WTC11 (cell line): ENCODE measurements around the gene ZBP1. TPM values are rescaled to one million over a fixed set of nuclear protein-coding genes. Genes with fewer than 3 reads are reported as not detected.

Source experiments
- ATAC-seq: fragments of 200-7000 bp; cut with Tn5 transposase; 2 replicates; pipeline ENCODE4 v1.10.0; 2021; ENCODE audit warnings: mild to moderate bottlenecking, moderate library complexity
- CTCF ChIA-PET: fragments of 300-600 bp; sonication (Branson Sonifier 250); formaldehyde crosslinking; loops from one replicate; lab custom pipeline; 2021; ENCODE audit warnings: antibody characterized with exemption; lab: Charles Lee
- POLR2A ChIA-PET: fragments of 350-600 bp; sonication (Branson Sonifier 250); formaldehyde crosslinking; loops from one replicate; lab custom pipeline; 2021; ENCODE audit warnings: antibody characterized with exemption; lab: Charles Lee
- DNase-seq: peaks from one replicate; pipeline ENCODE4 v3.0.0; 2021; ENCODE audit warnings: low spot score
- H3K27ac Mint-ChIP-seq: 2 replicates; pipeline ENCODE4 v1.8.0; 2021; ENCODE audit warnings: mixed read lengths
- H3K27me3 Mint-ChIP-seq: 2 replicates; pipeline ENCODE4 v1.8.0; 2021; ENCODE audit warnings: low read depth, mild to moderate bottlenecking, moderate library complexity, mixed read lengths
- H3K36me3 Mint-ChIP-seq: 2 replicates; pipeline ENCODE4 v1.8.0; 2021; ENCODE audit warnings: mixed read lengths
- H3K4me1 Mint-ChIP-seq: 2 replicates; pipeline ENCODE4 v1.8.0; 2022; ENCODE audit warnings: mixed read lengths
- H3K4me3 Mint-ChIP-seq: 2 replicates; pipeline ENCODE4 v1.8.0; 2021; ENCODE audit warnings: mild to moderate bottlenecking, moderate library complexity, mixed read lengths
- H3K9me3 Mint-ChIP-seq: 2 replicates; pipeline ENCODE4 v1.8.0; 2021; ENCODE audit warnings: mixed read lengths
- CBFB ChIP-seq: sonication (generic); formaldehyde crosslinking; IDR thresholded peaks from 2 replicates; pipeline ENCODE4 v1.8.1; 2022; ENCODE audit warnings: mild to moderate bottlenecking, low read depth, missing genetic modification reagents
- CREB1 ChIP-seq: sonication (generic); formaldehyde crosslinking; IDR thresholded peaks from 2 replicates; pipeline ENCODE4 v1.8.0; 2023; ENCODE audit warnings: mild to moderate bottlenecking, missing genetic modification reagents
- ELF4 ChIP-seq: sonication (generic); formaldehyde crosslinking; IDR thresholded peaks from 2 replicates; pipeline ENCODE4 v1.8.1; 2022; ENCODE audit warnings: low read depth, mild to moderate bottlenecking, moderate library complexity, missing genetic modification reagents
- ETV6 ChIP-seq: sonication (generic); formaldehyde crosslinking; IDR thresholded peaks from 2 replicates; pipeline ENCODE4 v1.8.1; 2022; ENCODE audit warnings: mild to moderate bottlenecking, missing genetic modification reagents
- FOXK1 ChIP-seq: sonication (generic); formaldehyde crosslinking; IDR thresholded peaks from 2 replicates; pipeline ENCODE4 v1.8.0; 2022; ENCODE audit warnings: mild to moderate bottlenecking, moderate library complexity, missing genetic modification reagents
- FOXP1 ChIP-seq: sonication (generic); formaldehyde crosslinking; IDR thresholded peaks from 2 replicates; pipeline ENCODE4 v1.8.0; 2022; ENCODE audit warnings: missing genetic modification reagents, mild to moderate bottlenecking, moderate library complexity, borderline replicate concordance
- GRHL2 ChIP-seq: fragments of 250-450 bp; sonication (Bioruptor Pico); IDR thresholded peaks from 2 replicates; pipeline ENCODE4 v1.8.0; 2022; ENCODE audit warnings: mild to moderate bottlenecking, moderate library complexity; ENCODE audit not compliant: insufficient replicate concordance, severe bottlenecking
- GTF2I ChIP-seq: fragments of 250-450 bp; sonication (Bioruptor Pico); conservative IDR thresholded peaks from 2 replicates; pipeline ENCODE4 v1.4.0; 2021; ENCODE audit warnings: mild to moderate bottlenecking
- HMGA2 ChIP-seq: fragments of 250-450 bp; sonication (Bioruptor Pico); IDR thresholded peaks from 2 replicates; pipeline ENCODE4 v1.4.0; 2021; ENCODE audit warnings: mild to moderate bottlenecking, moderate library complexity
- JAZF1 ChIP-seq: fragments of 250-450 bp; sonication (Bioruptor Pico); IDR thresholded peaks from 2 replicates; pipeline ENCODE4 v1.9.0; 2021; ENCODE audit warnings: moderate library complexity, mild to moderate bottlenecking, inconsistent platforms
- NR1H2 ChIP-seq: sonication (generic); formaldehyde crosslinking; IDR thresholded peaks from 2 replicates; pipeline ENCODE4 v1.9.0; 2021; ENCODE audit warnings: mild to moderate bottlenecking, moderate library complexity, missing genetic modification reagents
- NR3C1 ChIP-seq: sonication (generic); formaldehyde crosslinking; conservative IDR thresholded peaks from 2 replicates; pipeline ENCODE4 v1.8.1; 2023; ENCODE audit warnings: low read depth, mild to moderate bottlenecking, missing genetic modification reagents
- SMAD3 ChIP-seq: sonication (generic); formaldehyde crosslinking; IDR thresholded peaks from 2 replicates; pipeline ENCODE4 v1.8.0; 2022; ENCODE audit warnings: missing genetic modification reagents, mild to moderate bottlenecking, borderline replicate concordance
- SP1 ChIP-seq: sonication (generic); formaldehyde crosslinking; conservative IDR thresholded peaks from 2 replicates; pipeline ENCODE4 v1.8.1; 2022; ENCODE audit warnings: missing genetic modification reagents
- TEAD1 ChIP-seq: sonication (generic); formaldehyde crosslinking; IDR thresholded peaks from 2 replicates; pipeline ENCODE4 v1.8.0; 2022; ENCODE audit warnings: mild to moderate bottlenecking, missing genetic modification reagents
- TP53 ChIP-seq: sonication (generic); formaldehyde crosslinking; IDR thresholded peaks from 2 replicates; pipeline ENCODE4 v1.8.1; 2023; ENCODE audit warnings: mild to moderate bottlenecking, missing genetic modification reagents
- ZNF121 ChIP-seq: sonication (generic); formaldehyde crosslinking; IDR thresholded peaks from 2 replicates; pipeline ENCODE4 v1.8.0; 2023; ENCODE audit warnings: missing genetic modification reagents
- ZNF396 ChIP-seq: fragments of 250-450 bp; sonication (Bioruptor Pico); IDR thresholded peaks from 2 replicates; pipeline ENCODE4 v1.8.0; 2021; ENCODE audit warnings: mild to moderate bottlenecking, moderate library complexity, borderline replicate concordance
- total RNA-seq: library from RNA; stranded (reverse); gene quantifications from 3 replicates; pipeline ENCODE4 v1.2.3, GENCODE V29; 2021
- TF ChIP-seq, protein P1 (sequence below): sonication (generic); formaldehyde crosslinking; IDR thresholded peaks from 2 replicates; pipeline ENCODE4 v1.8.0; 2022; ENCODE audit warnings: missing genetic modification reagents
- TF ChIP-seq, protein P2 (sequence below): sonication (generic); formaldehyde crosslinking; IDR thresholded peaks from 2 replicates; pipeline ENCODE4 v1.8.1; 2023; ENCODE audit warnings: mild to moderate bottlenecking, missing genetic modification reagents
- TF ChIP-seq, protein P3 (sequence below): sonication (generic); formaldehyde crosslinking; IDR thresholded peaks from 2 replicates; pipeline ENCODE4 v1.8.1; 2022; ENCODE audit warnings: mild to moderate bottlenecking, moderate library complexity, missing genetic modification reagents
- TF ChIP-seq, protein P4 (sequence below): sonication (generic); formaldehyde crosslinking; IDR thresholded peaks from 2 replicates; pipeline ENCODE4 v1.8.1; 2022; ENCODE audit warnings: missing genetic modification reagents, borderline replicate concordance
- TF ChIP-seq, protein P5 (sequence below): sonication (generic); formaldehyde crosslinking; IDR thresholded peaks from 2 replicates; pipeline ENCODE4 v1.8.0; 2023; ENCODE audit warnings: missing genetic modification reagents, mild to moderate bottlenecking, borderline replicate concordance

Gene ZBP1
- total RNA-seq, 1 experiment from 2014 or later = not detected

DNA sequence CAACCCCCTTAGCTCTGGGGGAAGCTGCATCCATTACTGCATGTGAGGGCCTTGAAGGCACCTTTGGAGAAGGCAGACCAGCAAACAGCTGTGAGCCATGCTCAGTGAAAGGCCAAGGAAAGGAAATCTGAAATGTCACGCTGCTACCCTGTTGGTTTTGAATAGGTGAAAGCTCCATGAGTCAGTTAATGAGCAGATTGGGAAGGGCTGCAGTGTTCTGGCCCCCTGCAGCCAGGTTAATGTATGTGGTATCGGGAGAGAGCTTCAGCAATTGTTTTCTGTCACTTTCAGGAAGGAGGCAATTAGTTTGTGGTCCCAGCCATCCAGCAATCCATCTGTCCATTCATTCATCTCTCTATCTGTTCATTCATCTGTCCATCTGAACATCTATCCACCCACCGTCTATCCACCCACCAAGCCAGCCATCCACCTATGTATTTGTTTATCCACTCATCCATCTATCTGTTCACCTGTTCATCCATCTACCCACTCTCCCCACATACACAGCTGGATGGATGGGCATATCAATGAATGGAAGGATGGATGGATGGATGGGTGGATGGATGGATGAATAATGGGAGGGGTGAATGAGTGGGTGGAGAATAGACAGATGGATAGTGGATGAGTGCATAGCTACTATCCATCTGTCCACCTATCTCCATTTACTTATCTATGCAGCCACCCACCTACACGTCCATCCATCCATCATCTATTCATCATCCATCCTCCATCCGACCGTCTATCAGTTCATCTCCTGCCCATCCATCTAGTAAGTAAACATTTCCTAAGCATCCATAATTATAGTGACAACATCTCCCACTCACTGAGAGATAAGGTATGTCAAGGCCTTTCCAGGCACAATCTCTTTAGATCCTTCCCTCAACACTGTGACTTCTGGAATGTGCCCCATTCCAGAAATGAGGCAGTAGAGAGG is 43.3 kb downstream of the ZBP1 start:
- Mint-ChIP-seq H3K36me3 (no peaks in the 10 kb centered on the region), H3K27me3 (peaks cover 7% of the 10 kb centered on the region)
- TF ChIP-seq HMGA2 (no peak), SMAD3 (CRISPR knock-in tag) (no peak), FOXP1 (CRISPR knock-in tag) (no peak), ZNF396 (CRISPR knock-in tag) (no peak), NR1H2 (CRISPR knock-in tag) (no peak), CREB1 (CRISPR knock-in tag) (no peak), ETV6 (CRISPR knock-in tag) (no peak), NR3C1 (CRISPR knock-in tag) (no peak), ELF4 (CRISPR knock-in tag) (no peak)
- TF ChIP-seq, protein P1, sequence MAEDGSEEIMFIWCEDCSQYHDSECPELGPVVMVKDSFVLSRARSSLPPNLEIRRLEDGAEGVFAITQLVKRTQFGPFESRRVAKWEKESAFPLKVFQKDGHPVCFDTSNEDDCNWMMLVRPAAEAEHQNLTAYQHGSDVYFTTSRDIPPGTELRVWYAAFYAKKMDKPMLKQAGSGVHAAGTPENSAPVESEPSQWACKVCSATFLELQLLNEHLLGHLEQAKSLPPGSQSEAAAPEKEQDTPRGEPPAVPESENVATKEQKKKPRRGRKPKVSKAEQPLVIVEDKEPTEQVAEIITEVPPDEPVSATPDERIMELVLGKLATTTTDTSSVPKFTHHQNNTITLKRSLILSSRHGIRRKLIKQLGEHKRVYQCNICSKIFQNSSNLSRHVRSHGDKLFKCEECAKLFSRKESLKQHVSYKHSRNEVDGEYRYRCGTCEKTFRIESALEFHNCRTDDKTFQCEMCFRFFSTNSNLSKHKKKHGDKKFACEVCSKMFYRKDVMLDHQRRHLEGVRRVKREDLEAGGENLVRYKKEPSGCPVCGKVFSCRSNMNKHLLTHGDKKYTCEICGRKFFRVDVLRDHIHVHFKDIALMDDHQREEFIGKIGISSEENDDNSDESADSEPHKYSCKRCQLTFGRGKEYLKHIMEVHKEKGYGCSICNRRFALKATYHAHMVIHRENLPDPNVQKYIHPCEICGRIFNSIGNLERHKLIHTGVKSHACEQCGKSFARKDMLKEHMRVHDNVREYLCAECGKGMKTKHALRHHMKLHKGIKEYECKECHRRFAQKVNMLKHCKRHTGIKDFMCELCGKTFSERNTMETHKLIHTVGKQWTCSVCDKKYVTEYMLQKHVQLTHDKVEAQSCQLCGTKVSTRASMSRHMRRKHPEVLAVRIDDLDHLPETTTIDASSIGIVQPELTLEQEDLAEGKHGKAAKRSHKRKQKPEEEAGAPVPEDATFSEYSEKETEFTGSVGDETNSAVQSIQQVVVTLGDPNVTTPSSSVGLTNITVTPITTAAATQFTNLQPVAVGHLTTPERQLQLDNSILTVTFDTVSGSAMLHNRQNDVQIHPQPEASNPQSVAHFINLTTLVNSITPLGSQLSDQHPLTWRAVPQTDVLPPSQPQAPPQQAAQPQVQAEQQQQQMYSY = no peak
- TF ChIP-seq, protein P2, sequence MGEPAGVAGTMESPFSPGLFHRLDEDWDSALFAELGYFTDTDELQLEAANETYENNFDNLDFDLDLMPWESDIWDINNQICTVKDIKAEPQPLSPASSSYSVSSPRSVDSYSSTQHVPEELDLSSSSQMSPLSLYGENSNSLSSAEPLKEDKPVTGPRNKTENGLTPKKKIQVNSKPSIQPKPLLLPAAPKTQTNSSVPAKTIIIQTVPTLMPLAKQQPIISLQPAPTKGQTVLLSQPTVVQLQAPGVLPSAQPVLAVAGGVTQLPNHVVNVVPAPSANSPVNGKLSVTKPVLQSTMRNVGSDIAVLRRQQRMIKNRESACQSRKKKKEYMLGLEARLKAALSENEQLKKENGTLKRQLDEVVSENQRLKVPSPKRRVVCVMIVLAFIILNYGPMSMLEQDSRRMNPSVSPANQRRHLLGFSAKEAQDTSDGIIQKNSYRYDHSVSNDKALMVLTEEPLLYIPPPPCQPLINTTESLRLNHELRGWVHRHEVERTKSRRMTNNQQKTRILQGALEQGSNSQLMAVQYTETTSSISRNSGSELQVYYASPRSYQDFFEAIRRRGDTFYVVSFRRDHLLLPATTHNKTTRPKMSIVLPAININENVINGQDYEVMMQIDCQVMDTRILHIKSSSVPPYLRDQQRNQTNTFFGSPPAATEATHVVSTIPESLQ (CRISPR knock-in tag) = no peak
- TF ChIP-seq, protein P3, sequence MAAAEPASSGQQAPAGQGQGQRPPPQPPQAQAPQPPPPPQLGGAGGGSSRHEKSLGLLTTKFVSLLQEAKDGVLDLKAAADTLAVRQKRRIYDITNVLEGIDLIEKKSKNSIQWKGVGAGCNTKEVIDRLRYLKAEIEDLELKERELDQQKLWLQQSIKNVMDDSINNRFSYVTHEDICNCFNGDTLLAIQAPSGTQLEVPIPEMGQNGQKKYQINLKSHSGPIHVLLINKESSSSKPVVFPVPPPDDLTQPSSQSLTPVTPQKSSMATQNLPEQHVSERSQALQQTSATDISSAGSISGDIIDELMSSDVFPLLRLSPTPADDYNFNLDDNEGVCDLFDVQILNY = no peak
- TF ChIP-seq, all 79 proteins: peak for 0
- DNase-seq = no peak
- CTCF ChIA-PET = interaction anchor here (1.3 kb wide), 2 partner anchors 63 to 78 kb away, joined by 3 to 4 read pairs; no protein-coding TSS in a partner anchor
- Mint-ChIP-seq H3K27ac (no peak overlapping the region), H3K4me1 (peaks cover 27% of the 10 kb centered on the region), H3K9me3 (no peaks in the 10 kb centered on the region), H3K4me3 (no peak overlapping the region)
- POLR2A ChIA-PET = no interaction called here
- ATAC-seq = no peak

DNA sequence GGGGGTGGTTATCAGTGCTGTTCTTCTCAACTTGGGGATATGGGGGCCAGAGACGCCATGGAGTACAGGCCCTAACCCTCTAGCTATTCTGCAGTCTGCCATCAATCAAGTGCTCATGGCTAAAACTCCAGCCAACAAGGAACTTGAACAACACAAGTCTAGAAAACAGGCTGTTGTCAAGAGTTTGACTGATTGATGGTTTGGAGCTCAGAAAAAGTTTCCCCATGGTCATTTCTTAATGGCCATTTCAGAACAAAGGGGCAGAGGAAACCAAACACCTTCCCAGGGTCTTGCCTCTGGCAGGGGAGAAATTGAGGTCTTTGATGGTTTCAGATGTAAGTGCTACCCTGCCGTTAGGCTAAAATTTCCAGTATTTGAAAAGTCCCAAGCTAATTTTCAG is 44.2 kb downstream of the ZBP1 start:
- CTCF ChIA-PET = no interaction called here
- no peak for DNase-seq
- Mint-ChIP-seq H3K4me3 (no peak overlapping the region), H3K36me3 (no peaks in the 10 kb centered on the region), H3K4me1 (peaks cover 30% of the 10 kb centered on the region), H3K27me3 (peaks cover 7% of the 10 kb centered on the region), H3K27ac (no peak overlapping the region), H3K9me3 (no peaks in the 10 kb centered on the region)
- POLR2A ChIA-PET = no interaction called here
- ATAC-seq = no peak
- no peak for TF ChIP-seq ZNF396 (CRISPR knock-in tag)
- TF ChIP-seq, protein P4, sequence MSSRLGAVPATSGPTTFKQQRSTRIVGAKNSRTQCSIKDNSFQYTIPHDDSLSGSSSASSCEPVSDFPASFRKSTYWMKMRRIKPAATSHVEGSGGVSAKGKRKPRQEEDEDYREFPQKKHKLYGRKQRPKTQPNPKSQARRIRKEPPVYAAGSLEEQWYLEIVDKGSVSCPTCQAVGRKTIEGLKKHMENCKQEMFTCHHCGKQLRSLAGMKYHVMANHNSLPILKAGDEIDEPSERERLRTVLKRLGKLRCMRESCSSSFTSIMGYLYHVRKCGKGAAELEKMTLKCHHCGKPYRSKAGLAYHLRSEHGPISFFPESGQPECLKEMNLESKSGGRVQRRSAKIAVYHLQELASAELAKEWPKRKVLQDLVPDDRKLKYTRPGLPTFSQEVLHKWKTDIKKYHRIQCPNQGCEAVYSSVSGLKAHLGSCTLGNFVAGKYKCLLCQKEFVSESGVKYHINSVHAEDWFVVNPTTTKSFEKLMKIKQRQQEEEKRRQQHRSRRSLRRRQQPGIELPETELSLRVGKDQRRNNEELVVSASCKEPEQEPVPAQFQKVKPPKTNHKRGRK = no peak
- TF ChIP-seq GTF2I (CRISPR knock-in tag) = no peak
- TF ChIP-seq, protein P5, sequence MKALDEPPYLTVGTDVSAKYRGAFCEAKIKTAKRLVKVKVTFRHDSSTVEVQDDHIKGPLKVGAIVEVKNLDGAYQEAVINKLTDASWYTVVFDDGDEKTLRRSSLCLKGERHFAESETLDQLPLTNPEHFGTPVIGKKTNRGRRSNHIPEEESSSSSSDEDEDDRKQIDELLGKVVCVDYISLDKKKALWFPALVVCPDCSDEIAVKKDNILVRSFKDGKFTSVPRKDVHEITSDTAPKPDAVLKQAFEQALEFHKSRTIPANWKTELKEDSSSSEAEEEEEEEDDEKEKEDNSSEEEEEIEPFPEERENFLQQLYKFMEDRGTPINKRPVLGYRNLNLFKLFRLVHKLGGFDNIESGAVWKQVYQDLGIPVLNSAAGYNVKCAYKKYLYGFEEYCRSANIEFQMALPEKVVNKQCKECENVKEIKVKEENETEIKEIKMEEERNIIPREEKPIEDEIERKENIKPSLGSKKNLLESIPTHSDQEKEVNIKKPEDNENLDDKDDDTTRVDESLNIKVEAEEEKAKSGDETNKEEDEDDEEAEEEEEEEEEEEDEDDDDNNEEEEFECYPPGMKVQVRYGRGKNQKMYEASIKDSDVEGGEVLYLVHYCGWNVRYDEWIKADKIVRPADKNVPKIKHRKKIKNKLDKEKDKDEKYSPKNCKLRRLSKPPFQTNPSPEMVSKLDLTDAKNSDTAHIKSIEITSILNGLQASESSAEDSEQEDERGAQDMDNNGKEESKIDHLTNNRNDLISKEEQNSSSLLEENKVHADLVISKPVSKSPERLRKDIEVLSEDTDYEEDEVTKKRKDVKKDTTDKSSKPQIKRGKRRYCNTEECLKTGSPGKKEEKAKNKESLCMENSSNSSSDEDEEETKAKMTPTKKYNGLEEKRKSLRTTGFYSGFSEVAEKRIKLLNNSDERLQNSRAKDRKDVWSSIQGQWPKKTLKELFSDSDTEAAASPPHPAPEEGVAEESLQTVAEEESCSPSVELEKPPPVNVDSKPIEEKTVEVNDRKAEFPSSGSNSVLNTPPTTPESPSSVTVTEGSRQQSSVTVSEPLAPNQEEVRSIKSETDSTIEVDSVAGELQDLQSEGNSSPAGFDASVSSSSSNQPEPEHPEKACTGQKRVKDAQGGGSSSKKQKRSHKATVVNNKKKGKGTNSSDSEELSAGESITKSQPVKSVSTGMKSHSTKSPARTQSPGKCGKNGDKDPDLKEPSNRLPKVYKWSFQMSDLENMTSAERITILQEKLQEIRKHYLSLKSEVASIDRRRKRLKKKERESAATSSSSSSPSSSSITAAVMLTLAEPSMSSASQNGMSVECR = no peak
- no peak for TF ChIP-seq NR3C1 (CRISPR knock-in tag)
- TF ChIP-seq SP1 (CRISPR knock-in tag) = no peak
- no peak for TF ChIP-seq CBFB
- no peak for TF ChIP-seq JAZF1 (CRISPR knock-in tag)
- no peak for TF ChIP-seq TP53
- no peak for TF ChIP-seq TEAD1 (CRISPR knock-in tag)
- no peak for TF ChIP-seq FOXK1 (CRISPR knock-in tag)
- no peak for TF ChIP-seq ZNF121 (CRISPR knock-in tag)
- no peak for TF ChIP-seq GRHL2 (CRISPR knock-in tag)
